Esophagus squamous epithelium (tissue), 4 donors: Measurements from ENCODE around the gene MRPL9.

Experiments used
- POLR2A ChIP-seq, 4 donors: fragments of 450-650 bp; IDR thresholded peaks; one replicate each; pipeline ENCODE4 v1.6.1; 2017; ENCODE audit warnings: antibody characterized with exemption in 4 of 4, mild to moderate bottlenecking in 4 of 4, moderate library complexity in 3 of 4
- TF ChIP-seq, protein P1 (sequence below), 6 experiments: fragments of 450-650 bp in 4 of 6; fragments of 200-600 bp in 2 of 6; sonication (generic) in 2 of 6; IDR thresholded peaks; one replicate each; pipeline ENCODE4 v1.5.1; 2016 to 2019; ENCODE audit warnings: antibody characterized with exemption in 6 of 6, mild to moderate bottlenecking in 4 of 6, moderate library complexity in 4 of 6

DNA sequence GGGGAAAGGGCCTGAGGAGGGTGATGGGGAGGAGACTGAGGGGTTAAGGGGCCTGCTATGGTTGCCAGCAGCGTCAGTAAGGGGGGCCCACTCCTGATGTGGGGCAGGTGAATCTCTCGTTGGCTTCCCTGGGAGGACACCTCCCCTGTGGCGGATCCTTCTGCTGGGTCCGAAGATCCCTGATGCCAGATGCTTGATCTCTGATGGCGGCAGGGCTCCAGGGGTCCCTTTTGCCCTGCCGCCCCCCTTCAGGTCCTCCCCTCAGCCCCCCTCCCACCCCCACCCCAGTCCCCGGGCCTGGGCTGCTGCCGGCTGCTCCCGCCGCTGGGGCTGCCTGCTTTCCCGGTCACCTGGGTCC lies 46.9 kb downstream of the MRPL9 start:
- TF ChIP-seq, protein P1, sequence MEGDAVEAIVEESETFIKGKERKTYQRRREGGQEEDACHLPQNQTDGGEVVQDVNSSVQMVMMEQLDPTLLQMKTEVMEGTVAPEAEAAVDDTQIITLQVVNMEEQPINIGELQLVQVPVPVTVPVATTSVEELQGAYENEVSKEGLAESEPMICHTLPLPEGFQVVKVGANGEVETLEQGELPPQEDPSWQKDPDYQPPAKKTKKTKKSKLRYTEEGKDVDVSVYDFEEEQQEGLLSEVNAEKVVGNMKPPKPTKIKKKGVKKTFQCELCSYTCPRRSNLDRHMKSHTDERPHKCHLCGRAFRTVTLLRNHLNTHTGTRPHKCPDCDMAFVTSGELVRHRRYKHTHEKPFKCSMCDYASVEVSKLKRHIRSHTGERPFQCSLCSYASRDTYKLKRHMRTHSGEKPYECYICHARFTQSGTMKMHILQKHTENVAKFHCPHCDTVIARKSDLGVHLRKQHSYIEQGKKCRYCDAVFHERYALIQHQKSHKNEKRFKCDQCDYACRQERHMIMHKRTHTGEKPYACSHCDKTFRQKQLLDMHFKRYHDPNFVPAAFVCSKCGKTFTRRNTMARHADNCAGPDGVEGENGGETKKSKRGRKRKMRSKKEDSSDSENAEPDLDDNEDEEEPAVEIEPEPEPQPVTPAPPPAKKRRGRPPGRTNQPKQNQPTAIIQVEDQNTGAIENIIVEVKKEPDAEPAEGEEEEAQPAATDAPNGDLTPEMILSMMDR (IDR thresholded peaks at IDR 0.05) = no peak
- TF ChIP-seq POLR2A (IDR thresholded peaks at IDR 0.05) = no peak
